NCI-H146 treated with DMSO at 0.1 percent for 48 hours (cell line): ENCODE measurements around the gene TECTA.

ENCODE experiments used
- DNase-seq: peaks from one replicate; lab custom pipeline; 2025; ENCODE audit not compliant: unreplicated experiment; lab: John Stamatoyannopoulos, UW

TECTA gene

DNA sequence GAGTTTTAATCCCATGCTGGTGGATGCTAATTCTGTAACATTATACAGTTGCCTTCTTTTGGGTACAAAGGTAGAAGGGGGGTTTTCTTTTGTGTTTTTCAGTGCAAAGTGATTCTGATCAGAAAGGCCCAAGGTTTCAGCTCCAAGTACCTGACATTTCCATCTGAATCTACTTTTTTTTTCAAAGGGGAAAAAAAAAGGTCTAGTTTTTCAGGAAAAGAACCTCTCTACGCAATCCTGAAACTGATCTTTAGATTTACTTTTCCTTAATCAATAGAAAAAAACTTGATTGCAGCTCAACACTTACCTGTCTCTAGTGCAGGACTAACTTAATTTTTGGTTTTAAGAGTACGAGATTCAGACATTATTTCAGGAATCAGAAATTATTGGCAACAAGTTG lies at the start of gene TECTA:
TSS of gene TECTA (plus strand) at position 301 of the 400 bp plus-strand sequence. CDS start 1,423 bp downstream, outside the sequence.
- no peak for DNase-seq

GRCh38 chr11:121053244-121053643 lies 47.8 kb upstream of the TECTA start:
- DNase-seq, result no peak

DNA sequence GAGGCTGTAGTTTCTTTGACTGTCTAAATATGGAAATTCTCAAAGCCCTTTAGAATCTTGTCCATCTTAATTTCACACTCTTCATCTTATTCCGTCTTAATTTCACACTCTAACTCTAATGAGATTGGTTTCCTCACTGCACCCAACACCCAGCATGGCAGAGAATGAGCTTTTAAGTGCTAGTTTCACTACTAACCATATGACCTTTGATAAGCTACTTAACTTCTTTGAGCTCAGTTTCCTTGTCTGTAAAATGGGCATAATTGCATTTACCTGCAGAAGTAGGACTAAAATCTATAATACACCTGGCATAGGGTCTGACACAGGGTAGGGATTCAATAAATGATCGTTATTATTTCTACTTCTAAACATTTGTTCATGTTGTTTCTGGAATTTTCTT lies 46.8 kb upstream of the TECTA start:
- no peak for DNase-seq

- no peak for DNase-seq
These were observed 46.0 kb upstream of the TECTA start for GRCh38 chr11:121055076-121055475.

- DNase-seq, result no peak
These were observed 43.1 kb upstream of the TECTA start for GRCh38 chr11:121057922-121058321.

DNA sequence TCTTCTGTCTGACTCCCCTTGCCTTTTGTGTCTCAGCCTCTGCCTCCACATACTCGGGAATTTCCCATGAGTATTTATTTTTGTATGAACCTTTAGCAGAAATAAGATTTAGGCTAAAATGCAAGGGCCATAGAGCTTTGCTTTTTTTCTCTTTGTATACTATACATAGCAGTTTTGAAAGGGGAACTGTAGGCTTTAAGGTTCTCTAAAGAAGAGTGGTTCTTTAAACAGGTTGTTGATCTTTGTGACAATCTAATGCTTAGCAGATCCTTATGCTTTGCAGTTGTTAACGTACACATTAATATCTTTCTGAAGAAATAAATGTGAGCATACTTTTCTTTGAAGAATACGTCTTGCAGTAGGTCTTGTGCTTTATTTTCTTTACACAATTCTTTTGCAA lies 42.1 kb upstream of the TECTA start:
- no peak for DNase-seq

DNA sequence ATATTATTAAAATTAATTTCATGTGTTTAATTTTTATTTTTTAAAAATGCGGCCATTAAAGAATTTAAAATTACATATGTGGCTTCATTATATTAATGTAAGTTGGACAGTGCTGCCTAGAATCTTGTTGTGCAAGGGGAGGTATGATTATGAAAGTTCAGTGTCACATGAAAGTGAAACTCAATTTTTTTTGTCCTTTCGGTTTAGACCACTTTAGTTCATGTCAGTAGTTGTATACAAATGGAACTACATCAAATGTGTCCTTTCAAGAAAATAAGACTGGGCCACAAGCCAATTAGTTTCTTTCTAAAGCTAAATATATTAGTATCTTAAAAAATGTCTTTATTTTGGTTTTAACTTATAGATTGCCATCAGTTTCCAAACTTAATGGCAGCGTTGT lies 41.4 kb upstream of the TECTA start:
- no peak for DNase-seq

DNA sequence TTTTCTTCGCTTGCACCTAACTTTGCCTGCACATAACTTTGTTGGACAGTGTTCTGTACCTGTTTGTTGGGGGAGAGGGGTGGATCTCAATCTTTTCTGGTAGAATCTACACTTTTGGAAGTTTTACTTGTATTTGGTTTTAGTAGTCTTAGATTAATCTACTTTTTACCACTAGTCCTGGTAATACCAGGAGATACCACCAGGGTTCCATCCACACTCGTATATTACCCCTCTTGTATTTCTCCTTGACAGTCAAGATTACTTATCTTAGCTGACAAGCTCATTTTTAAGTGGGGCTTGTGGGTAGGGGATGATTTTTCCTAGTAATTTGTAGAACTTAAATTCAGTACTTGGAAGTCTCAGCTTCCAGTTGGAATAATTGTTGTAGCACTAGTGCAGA lies 37.3 kb upstream of the TECTA start:
- no peak for DNase-seq

DNA sequence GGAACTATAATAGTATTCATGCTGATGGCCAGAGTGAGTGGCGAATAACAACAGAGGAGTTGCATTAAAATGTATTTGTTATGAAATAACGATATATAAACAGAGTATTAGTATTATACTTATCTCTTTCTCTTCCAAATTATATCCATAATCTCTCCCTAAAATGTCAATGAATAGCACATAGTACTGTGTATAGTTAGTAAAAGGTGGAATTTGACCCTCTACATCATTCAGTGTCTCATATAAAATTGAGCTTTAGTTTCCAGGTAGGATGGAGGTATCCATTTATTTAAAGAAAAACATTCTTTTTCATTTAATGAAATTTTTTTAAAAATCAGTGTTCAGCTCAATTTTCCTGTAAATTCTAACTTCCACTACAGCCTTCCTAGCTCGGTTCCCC lies 34.4 kb upstream of the TECTA start:
- DNase-seq, result no peak

- no peak for DNase-seq
These were observed 34.0 kb upstream of the TECTA start for GRCh38 chr11:121067026-121067425.

GRCh38 chr11:121067453-121067852 lies 33.6 kb upstream of the TECTA start:
- peak; percentile 78 for DNase-seq

DNA sequence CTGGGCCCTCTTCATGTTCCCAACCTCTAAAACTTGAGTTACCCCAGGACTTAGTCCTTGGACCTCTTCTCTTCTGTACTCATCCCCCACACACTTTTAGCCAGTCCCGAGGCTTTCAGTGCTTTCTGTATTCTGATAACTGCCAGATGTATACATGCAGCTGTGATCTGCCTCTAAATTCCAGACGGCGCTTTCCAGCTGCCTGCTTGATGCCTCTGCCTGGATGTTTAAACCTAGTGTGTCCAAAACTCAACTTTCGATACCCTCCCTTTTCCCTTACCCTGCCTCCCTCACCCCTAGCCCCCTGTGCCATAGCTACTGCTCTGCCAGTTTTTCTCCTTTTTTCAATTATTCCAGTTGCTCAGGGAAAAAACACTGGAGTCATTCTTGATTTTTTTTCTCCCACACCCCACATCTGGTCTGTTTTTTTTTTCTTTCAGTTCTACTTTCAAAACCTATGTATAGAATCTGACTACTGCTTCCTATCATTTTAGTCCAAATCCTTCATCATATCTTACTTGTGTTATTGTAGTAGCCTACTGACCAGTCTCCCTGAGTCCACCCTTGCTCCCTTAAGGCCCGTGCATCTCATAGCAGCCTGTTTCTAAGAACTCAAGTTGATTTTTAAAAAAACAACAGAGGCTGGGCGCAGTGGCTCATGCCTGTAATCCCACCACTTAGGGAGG lies 32.9 kb upstream of the TECTA start:
- no peak for DNase-seq

- DNase-seq, result no peak
These were observed 32.3 kb upstream of the TECTA start for GRCh38 chr11:121068787-121069186.

GRCh38 chr11:121070951-121071845 lies 29.8 kb upstream of the TECTA start:
- no peak for DNase-seq

- DNase-seq, result no peak
These were observed 29.1 kb upstream of the TECTA start for GRCh38 chr11:121071846-121072450.

DNA sequence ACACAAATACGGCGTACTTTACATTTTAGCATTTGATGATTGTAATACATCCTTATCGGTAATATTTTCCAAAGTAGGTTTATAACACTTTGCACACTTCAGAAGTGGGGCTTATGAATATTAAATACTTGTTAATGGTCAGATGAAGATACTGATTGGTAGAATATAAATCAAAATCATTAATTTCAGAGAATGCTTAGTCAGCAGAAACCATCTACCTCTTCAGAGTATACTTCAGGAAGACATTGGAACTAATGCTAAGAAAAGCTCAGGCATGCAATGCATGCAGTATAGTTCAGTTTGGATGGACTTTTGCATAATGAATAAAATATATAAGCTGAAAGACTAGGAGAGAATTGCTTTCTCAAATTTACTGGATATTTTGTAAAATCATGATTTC lies 19.7 kb upstream of the TECTA start:
- no peak for DNase-seq

DNA sequence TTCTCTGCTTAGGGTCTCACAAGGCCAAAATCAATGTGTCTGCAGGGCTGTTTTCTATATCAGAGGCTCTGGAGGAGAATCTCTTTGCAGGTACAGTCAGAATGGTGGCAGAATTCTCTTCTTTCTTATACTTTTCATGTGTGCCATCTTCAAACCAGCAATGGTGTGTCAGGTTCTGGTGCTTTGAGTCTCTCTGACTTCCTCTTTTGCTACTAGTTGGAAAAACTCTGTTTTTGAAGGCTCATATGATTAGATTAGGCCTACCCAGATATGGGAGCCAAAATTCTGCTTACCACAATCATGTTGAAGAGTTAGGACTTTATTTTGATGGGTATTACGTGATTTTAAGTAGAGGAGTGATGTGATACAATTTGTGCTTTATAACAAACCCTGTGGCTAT lies 18.8 kb upstream of the TECTA start:
- DNase-seq, result no peak

GRCh38 chr11:121082670-121083069 lies 18.4 kb upstream of the TECTA start:
- no peak for DNase-seq

DNA sequence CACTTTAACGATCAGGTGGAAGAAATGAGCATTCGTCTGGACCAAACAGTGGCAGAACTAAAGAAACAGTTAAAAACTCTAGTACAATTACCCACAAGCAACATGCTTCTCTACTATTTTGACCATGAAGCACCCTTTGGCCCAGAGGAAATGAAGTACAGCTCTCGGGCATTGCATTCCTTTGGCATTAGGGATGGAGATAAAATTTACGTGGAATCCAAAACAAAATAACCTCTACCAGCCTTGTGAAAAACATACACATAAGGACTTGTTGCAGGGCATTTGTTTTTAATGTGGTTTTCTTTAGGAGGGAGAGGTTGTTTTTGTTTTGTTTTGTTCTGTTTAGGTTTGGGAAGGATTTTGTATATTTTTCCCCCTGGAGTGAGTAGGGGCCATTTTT lies 14.2 kb upstream of the TECTA start:
- DNase-seq, result no peak

GRCh38 chr11:121089566-121089965 lies 11.5 kb upstream of the TECTA start:
- no peak for DNase-seq

DNA sequence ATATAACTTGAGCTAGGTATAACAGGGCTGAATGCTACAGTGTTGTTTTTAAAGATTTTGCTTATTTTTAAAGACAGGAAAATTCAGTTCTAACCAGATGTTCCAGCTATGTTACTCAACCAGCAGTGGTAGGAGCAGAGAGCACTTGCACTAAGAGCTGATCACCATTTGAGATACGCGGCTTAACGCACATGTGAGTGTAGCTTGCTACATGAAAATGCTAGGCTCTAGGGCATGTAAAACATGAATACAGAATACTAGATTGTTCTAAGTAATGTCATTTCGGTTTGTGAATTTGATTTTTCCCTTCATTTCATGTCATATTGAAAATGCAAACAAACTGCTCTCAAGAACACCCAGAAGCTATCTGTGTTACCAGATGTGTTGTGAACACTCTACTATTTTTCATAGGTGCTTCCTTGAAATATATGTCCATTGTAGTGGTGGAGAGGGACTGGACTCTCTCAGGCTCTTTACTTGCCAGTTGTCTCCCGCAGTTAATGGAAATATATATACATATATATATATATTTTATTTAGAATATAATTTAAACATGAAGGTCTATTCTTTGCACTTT lies 10.8 kb upstream of the TECTA start:
- no peak for DNase-seq
